DOHH2 (cell line): ENCODE data around the gene CD63.

Source experiments
- H3F3A ChIP-seq: fragments of 200-600 bp; sonication (generic), shearing (Covaris generic); 2 replicates; pipeline ENCODE4 v1.6.0; 2016; ENCODE audit warnings: antibody characterized with exemption, mild to moderate bottlenecking; ENCODE audit not compliant: control insufficient read depth, insufficient read depth
- H3K27ac ChIP-seq: fragments of 200-600 bp; sonication (generic); 2 replicates; pipeline ENCODE4 v1.5.1; 2014; ENCODE audit warnings: low read depth, mild to moderate bottlenecking, low read length, moderate library complexity
- H3K27me3 ChIP-seq: fragments of 200-600 bp; sonication (generic); 2 replicates; pipeline ENCODE4 v1.6.1; 2014; ENCODE audit warnings: mild to moderate bottlenecking, low read length, mixed read lengths; ENCODE audit not compliant: control insufficient read depth
- H3K36me3 ChIP-seq: fragments of 200-600 bp; sonication (generic); 2 replicates; pipeline ENCODE4 v1.6.1; 2014; ENCODE audit warnings: mild to moderate bottlenecking, low read length, moderate library complexity, mixed read lengths; ENCODE audit not compliant: control insufficient read depth
- H3K4me1 ChIP-seq: fragments of 200-600 bp; sonication (generic); 2 replicates; pipeline ENCODE4 v1.6.1; 2014; ENCODE audit warnings: mild to moderate bottlenecking, low read length, mixed read lengths; ENCODE audit not compliant: control insufficient read depth
- H3K4me2 ChIP-seq: fragments of 200-600 bp; sonication (generic); 2 replicates; pipeline ENCODE4 v1.6.0; 2014; ENCODE audit warnings: mild to moderate bottlenecking, low read length, moderate library complexity
- H3K4me3 ChIP-seq: fragments of 200-600 bp; sonication (generic); 2 replicates; pipeline ENCODE4 v1.5.1; 2014; ENCODE audit warnings: mild to moderate bottlenecking, low read length, mixed read lengths
- H3K79me2 ChIP-seq: fragments of 200-600 bp; sonication (generic); 2 replicates; pipeline ENCODE4 v1.6.1; 2014; ENCODE audit warnings: mild to moderate bottlenecking, low read length, mixed read lengths; ENCODE audit not compliant: control insufficient read depth
- H3K9me2 ChIP-seq: fragments of 200-600 bp; sonication (generic); replicated peaks from 2 replicates; pipeline ENCODE4 v1.6.1; 2014; ENCODE audit warnings: mild to moderate bottlenecking, low read length, mixed read lengths; ENCODE audit not compliant: control insufficient read depth
- H3K9me3 ChIP-seq: fragments of 200-600 bp; sonication (generic); 2 replicates; pipeline ENCODE4 v1.6.1; 2014; ENCODE audit warnings: antibody characterized with exemption, low read length, mixed read lengths; ENCODE audit not compliant: control insufficient read depth, insufficient read depth
- H4K20me1 ChIP-seq: fragments of 200-600 bp; sonication (generic); 2 replicates; pipeline ENCODE4 v1.6.0; 2014; ENCODE audit warnings: low read depth, mild to moderate bottlenecking, antibody characterized with exemption, low read length, moderate library complexity; ENCODE audit not compliant: control insufficient read depth, insufficient read depth
- EZH2phosphoT487 ChIP-seq: fragments of 200-600 bp; sonication (generic); IDR thresholded peaks from 2 replicates; pipeline ENCODE4 v1.6.1; 2017; ENCODE audit warnings: borderline replicate concordance, mild to moderate bottlenecking, antibody characterized with exemption, low read length, moderate library complexity, mixed read lengths
- TF ChIP-seq, protein P1 (sequence below): fragments of 200-600 bp; sonication (generic); IDR thresholded peaks from one replicate; pipeline ENCODE4 v1.5.1; 2014; ENCODE audit warnings: antibody characterized with exemption, mild to moderate bottlenecking, low read depth, low read length; ENCODE audit not compliant: poor library complexity, severe bottlenecking

Gene CD63

DNA sequence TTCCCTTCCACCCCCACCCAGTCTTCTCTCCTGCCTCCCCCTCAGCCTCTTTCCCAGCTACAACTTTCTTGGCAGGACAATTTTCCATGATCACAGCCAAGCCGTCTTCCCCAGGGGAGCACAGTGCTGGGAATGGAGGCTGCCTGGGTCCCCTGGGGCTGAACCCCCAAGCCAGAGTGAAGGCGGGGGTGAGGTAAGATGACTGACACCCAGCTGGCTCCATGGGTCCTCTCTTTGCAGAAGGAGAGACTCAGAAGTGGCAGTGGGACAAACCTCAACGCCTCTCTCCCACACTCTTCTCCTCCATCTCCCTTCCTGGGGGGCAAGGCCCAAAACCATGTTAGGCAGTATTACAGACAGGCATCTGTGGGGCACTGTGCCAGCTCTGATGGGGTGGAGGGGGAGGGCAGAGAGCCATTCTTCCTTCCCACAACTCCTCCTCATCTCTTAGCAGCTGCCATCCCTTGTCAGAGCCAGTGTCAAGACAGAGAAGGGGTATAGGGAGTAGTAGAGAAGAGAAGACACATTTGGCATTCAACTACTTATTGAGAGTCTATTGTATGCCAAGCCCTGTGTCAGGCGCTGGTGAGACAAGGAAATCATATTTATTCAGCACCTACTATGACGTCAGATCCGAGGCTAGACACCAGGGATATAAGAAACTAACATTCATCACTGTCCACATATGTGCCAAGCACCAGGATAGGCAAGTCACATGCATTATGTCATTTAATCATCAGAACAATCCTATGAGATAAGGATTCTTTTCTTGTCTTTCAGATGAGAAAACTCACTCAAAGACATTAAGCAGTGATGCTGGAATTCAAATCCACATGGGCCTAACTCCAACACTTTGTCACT, 24.7 kb downstream of the CD63 start:
- Histone ChIP-seq H3K9me2 (no peaks in the 10 kb centered on the region), H3K4me1 (peaks cover 23% of the 10 kb centered on the region), H3K79me2 (no peaks in the 10 kb centered on the region), H3K9me3 (no peaks in the 10 kb centered on the region), H3K36me3 (no peaks in the 10 kb centered on the region), H3K4me3 (no peak overlapping the region), H4K20me1 (no peaks in the 10 kb centered on the region), H3K27me3 (peaks cover 21% of the 10 kb centered on the region), H3F3A (no peaks in the 10 kb centered on the region), H3K4me2 (no peak overlapping the region), H3K27ac (no peak overlapping the region)
- TF ChIP-seq EZH2phosphoT487, result no peak
- TF ChIP-seq, protein P1, sequence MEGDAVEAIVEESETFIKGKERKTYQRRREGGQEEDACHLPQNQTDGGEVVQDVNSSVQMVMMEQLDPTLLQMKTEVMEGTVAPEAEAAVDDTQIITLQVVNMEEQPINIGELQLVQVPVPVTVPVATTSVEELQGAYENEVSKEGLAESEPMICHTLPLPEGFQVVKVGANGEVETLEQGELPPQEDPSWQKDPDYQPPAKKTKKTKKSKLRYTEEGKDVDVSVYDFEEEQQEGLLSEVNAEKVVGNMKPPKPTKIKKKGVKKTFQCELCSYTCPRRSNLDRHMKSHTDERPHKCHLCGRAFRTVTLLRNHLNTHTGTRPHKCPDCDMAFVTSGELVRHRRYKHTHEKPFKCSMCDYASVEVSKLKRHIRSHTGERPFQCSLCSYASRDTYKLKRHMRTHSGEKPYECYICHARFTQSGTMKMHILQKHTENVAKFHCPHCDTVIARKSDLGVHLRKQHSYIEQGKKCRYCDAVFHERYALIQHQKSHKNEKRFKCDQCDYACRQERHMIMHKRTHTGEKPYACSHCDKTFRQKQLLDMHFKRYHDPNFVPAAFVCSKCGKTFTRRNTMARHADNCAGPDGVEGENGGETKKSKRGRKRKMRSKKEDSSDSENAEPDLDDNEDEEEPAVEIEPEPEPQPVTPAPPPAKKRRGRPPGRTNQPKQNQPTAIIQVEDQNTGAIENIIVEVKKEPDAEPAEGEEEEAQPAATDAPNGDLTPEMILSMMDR, result no peak

DNA sequence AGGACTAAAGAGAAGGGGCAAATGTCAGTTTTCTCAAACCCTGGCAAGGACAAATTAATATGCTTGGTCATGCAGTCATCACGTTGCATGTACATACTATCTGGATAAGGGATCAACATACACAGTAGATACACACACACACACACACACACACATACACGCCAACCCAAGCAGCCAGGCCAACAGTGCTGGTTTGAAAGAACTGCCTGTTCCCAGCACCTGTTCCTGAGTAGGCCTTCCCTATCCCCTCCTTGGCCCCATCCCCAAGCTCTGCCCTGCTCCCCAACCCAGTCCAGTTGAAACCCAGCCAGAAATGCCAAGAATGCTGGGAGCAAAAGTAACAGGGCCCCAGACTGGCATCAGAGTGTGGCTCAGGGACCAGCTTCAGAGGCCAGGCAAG, 25.5 kb downstream of the CD63 start:
- no peaks in the 10 kb centered on the region for H3K9me3 ChIP-seq
- H3K27me3 ChIP-seq, result peaks cover 13% of the 10 kb centered on the region
- peaks cover 15% of the 10 kb centered on the region for H3K4me1 ChIP-seq
- no peak overlapping the region for H3K27ac ChIP-seq
- no peaks in the 10 kb centered on the region for H3K9me2 ChIP-seq
- H4K20me1 ChIP-seq, result no peaks in the 10 kb centered on the region
- H3K4me2 ChIP-seq, result no peak overlapping the region
- no peaks in the 10 kb centered on the region for H3K79me2 ChIP-seq
- no peaks in the 10 kb centered on the region for H3F3A ChIP-seq
- H3K36me3 ChIP-seq, result no peaks in the 10 kb centered on the region
- TF ChIP-seq, protein P1, result no peak
- TF ChIP-seq EZH2phosphoT487, result no peak
- no peak overlapping the region for H3K4me3 ChIP-seq

DNA sequence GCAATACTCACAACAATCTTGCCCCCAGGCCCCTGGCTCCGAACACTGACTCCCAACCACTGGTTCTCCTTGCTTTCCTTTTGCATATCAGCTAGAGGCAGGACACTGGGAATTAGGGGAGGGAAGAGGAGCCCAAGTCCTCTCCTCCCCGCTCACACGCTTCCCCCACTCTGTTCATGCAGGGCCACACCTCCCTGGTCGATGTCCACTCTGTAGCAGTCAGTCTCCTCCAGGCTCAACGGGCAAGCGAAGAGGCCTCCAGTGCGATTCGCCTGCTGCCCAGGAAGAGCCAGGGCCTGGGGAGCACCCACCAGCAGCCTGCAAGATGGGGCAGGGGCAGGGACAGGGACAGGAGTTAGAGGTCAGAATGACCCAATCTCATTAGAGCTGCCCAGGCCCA, 25.9 kb downstream of the CD63 start:
- TF ChIP-seq, protein P1, result no peak
- TF ChIP-seq EZH2phosphoT487, result no peak
- no peaks in the 10 kb centered on the region for H3K36me3 ChIP-seq
- H3F3A ChIP-seq, result no peaks in the 10 kb centered on the region
- H3K4me3 ChIP-seq, result no peak overlapping the region
- H3K27ac ChIP-seq, result no peak overlapping the region
- H4K20me1 ChIP-seq, result no peaks in the 10 kb centered on the region
- peaks cover 10% of the 10 kb centered on the region for H3K4me1 ChIP-seq
- H3K4me2 ChIP-seq, result no peak overlapping the region
- H3K27me3 ChIP-seq, result peaks cover 10% of the 10 kb centered on the region
- H3K79me2 ChIP-seq, result no peaks in the 10 kb centered on the region
- H3K9me3 ChIP-seq, result no peaks in the 10 kb centered on the region
- H3K9me2 ChIP-seq, result no peaks in the 10 kb centered on the region
